Activated T-cell treated with anti-CD3 and anti-CD28 coated beads for 4 hours (primary cell): ENCODE data around the gene TMOD2.
A peak's percentile ranks its signal among the peaks of the same experiment; 100 is the strongest.

Experiments used
- DNase-seq: peaks from one replicate; pipeline ENCODE4 v3.0.0-alpha.2; 2020

TMOD2 gene

DNA sequence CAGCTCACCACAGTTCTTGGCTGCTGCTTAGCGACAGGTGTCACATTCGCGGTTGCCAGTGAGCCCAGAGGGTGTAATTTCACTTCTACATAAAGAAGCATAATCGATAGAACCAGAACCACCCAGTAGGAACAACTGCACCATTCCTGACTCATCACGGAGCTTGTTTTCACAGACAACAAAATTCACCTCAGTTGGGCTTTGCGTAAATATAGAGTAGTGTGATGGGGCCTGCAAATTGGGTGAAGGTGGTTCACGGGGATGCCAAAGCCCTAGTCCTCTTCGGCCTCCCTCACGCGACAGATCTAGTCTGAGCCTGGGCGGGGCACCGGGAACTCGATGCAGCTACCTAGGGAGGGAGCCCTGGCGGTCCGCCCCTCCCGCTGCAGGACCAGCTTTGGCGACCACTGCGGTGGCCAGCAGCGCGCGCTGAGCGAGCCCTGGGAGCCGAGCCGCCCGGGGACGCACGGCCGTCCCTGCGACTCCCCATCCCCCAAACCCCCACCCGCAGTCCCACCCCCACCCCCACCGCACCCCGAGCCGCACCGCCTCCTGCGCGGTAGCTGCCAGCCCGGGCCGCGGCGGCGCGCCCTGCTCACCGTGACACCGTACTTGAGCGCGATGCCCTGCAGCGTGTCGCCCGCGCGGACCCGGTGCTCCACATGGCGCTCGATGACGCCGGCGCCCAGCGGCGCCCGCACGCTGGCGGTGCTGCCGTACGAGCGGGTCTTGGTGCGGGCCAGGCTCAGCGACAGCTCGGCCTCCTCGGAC, 14.5 kb upstream of the TMOD2 start:
- DNase-seq = peak; percentile 39

- DNase-seq = peak; percentile 59
Observed at GRCh38 chr15:51737522-51738305, 13.7 kb upstream of the TMOD2 start, which contains the start of gene LYSMD2. Gene LYSMD2 (minus strand): TSS chr15:51737655. CDS start chr15:51737622, 33 bp downstream.

GRCh38 chr15:51738553-51738952, 12.8 kb upstream of the TMOD2 start:
- no peak for DNase-seq

- no peak for DNase-seq
Observed at GRCh38 chr15:51739061-51739712, 12.2 kb upstream of the TMOD2 start.

GRCh38 chr15:51749307-51749706, 2.1 kb upstream of the TMOD2 start:
- no peak for DNase-seq

DNA sequence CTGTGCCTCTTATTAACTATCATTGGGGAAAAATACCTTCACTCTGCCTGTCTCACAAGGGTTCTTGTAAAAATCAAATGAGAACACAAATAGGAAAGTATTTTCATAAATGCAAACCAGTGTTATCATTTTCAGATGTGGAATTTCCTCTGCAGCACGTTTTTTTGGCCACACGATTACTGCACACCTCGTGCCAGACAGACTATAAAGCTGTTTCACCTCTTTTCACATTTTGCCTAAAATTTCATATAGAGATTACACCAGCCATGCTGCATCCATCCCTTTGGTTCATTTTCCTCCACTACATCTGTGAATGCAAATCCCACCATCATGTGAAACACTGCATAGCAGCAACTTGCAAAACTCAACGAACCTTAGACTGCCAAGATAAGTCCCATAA, 1.2 kb upstream of the TMOD2 start:
- DNase-seq = no peak

DNA sequence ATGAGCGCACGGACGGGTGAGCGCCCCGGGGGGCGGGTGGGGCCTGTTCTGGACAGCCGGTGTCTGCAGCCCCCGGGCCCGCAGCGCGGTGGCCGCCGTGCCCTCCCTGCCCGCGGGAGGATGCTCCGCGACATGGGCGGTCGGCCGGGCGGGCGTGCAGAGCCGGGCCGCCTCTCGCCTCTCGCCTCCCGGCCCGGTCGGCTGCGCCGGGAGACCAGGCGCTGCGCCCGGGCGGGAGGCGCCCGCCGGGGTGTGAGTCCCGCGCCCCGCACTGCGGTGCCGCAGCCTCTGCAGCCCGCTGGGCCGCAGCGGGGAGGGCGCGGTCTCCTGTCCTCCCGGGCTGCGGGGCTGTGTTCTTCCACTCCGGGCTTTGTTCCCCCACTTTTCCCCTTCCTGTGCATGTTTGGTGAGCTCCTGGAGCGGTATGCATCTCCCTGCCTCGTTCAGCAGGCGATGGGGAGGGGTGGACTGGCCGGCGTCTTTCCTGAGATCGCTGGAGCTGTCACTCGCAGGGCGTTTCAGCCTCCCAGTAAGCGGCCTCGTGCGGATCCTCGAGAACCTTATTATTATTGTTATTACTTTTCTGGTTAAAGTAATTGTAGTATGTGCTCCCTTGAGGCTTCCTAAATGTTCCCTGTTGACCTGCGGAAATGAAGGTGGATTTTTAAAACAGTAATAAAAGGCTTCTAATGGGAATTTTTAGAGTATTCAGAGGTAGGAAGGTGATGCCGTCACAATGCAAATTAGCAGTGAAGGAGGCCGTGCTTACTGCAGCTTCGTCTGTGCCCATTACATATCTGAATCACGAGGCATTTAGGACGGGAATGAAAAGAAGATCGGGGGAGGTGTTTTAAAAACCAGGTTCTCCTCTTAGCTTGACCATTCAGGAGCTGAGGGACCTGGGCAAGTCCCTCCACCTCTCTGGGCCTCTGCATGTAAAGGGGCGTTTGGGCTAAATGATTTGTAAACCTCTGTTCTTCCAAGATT, 593 bp downstream of the TMOD2 start:
- DNase-seq = no peak

- DNase-seq = no peak
Observed at GRCh38 chr15:51752888-51753287, 1.5 kb downstream of the TMOD2 start.

GRCh38 chr15:51754267-51754666, 2.9 kb downstream of the TMOD2 start:
- no peak for DNase-seq

- DNase-seq = no peak
Observed at GRCh38 chr15:51755790-51756189, 4.4 kb downstream of the TMOD2 start.

- no peak for DNase-seq
Observed at GRCh38 chr15:51756482-51756881, 5.1 kb downstream of the TMOD2 start.

GRCh38 chr15:51757450-51757849, 6.1 kb downstream of the TMOD2 start:
- no peak for DNase-seq

- DNase-seq = no peak
Observed at GRCh38 chr15:51758645-51759044, 7.2 kb downstream of the TMOD2 start.

- DNase-seq = no peak
Observed at GRCh38 chr15:51759557-51760070, 8.2 kb downstream of the TMOD2 start.

- no peak for DNase-seq
Observed at GRCh38 chr15:51760805-51761204, 9.4 kb downstream of the TMOD2 start.

GRCh38 chr15:51765751-51766150, 14.4 kb downstream of the TMOD2 start:
- no peak for DNase-seq

- no peak for DNase-seq
Observed at GRCh38 chr15:51766341-51766740, 14.9 kb downstream of the TMOD2 start.

GRCh38 chr15:51768018-51768417, 16.6 kb downstream of the TMOD2 start:
- DNase-seq = no peak

DNA sequence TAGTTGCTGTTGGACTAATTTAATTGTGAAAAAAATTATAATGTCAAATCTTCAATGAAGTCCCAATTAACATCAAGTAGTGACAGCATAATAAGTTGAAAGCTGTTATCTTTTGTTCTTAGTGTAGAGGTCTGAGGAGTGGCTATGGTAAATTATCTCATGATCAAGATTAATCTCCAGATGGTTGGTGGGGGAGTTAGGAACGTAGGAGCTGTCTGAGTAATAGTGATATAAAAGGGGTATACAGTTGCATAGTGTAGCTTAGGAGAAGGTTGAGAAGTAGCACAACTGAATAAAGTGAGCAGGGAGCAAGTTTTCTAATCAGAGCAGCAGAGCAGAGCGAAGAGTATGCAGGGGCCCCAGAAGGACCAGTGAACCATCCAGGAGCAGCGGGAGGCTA, 19.5 kb downstream of the TMOD2 start:
- DNase-seq = no peak

DNA sequence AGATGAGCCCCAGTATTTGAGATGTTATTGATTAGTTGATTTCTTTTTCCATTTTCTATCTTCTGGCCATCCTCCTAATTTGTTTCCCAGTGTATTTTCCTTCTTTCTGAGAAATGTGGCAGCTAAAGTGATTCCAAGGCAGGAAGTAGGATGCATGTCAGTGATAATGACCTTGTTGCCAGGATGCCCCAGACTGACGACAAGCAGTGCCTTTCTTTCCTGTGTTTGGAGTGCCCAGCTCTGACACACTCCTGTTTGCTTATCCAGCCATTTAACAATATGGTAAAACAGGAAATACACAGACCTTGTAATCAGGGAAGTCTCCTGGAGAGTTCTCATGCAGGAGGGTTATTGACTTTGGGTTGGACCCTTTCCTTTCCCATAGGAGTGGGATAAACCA, 20.4 kb downstream of the TMOD2 start:
- no peak for DNase-seq

DNA sequence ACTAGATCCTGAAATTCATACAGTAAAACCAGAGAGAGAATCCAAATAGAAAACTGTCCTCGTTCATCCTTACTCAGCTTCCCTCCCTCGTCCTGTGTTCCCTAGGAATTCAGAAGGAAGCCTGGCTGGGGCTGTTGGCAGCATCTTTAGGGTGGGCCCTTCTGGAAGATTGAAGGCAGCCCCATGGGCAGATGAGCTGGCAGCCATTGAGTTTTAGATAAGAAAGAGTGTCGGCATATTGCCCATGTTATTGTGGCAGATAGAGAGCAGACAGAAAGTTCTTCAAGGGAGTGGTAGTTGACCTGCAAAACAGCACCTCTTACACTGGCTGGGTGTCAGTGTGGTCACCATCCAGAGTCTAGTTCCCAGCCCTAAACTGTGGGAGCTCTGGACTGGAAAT, 23.5 kb downstream of the TMOD2 start:
- DNase-seq = no peak
